ENCODE data around the gene POLRMT. TPM values are rescaled to one million over a fixed set of nuclear protein-coding genes. Genes with fewer than 3 reads are reported as not detected.

The POLRMT gene
- total RNA-seq, 1 experiment from 2014 or later = 104 TPM

GRCh38 chr19:642767-643727, 9.7 kb upstream of the POLRMT start:
- Histone ChIP-seq H2AK5ac (ENCODE audit: insufficient read length, low read length) (no peak overlapping the region), H3K4me1 (ENCODE audit: insufficient read depth, low read length) (no peaks in the 10 kb centered on the region), H3K9ac (ENCODE audit: extremely low read depth, insufficient read length, low read length) (no peak overlapping the region), H2BK12ac (ENCODE audit: insufficient read length, low read depth, low read length) (no peak overlapping the region), H2BK5ac (ENCODE audit: insufficient read length, low read length) (no peak overlapping the region), H2BK15ac (ENCODE audit: low read depth, low read length) (no peak overlapping the region), H3K14ac (ENCODE audit: insufficient read depth, low read length) (no peak overlapping the region; the same call in 1 of the 2 replicates), H4K8ac (replicated peaks; ENCODE audit: insufficient read length, low read depth, low read length) (no peak overlapping the region), H2BK120ac (ENCODE audit: low read depth, low read length, poor library complexity, severe bottlenecking) (no peak overlapping the region), H3K23ac (ENCODE audit: insufficient read length, low read depth, low read length) (no peak overlapping the region), H3K79me2 (ENCODE audit: insufficient read depth, low read length) (no peaks in the 10 kb centered on the region), H4K20me1 (ENCODE audit: control insufficient read depth, insufficient read depth, insufficient read length) (no peaks in the 10 kb centered on the region), H3K4ac (ENCODE audit: low read depth, low read length) (no peak overlapping the region), H3T11ph (ENCODE audit: low read length) (no peak overlapping the region), H3K56ac (ENCODE audit: insufficient read length, low read depth, low read length) (no peak overlapping the region), H3K23me2 (ENCODE audit: insufficient read length, low read depth, low read length, poor library complexity, severe bottlenecking) (no peaks in the 10 kb centered on the region), H4K91ac (ENCODE audit: insufficient read length, low read depth, low read length) (no peak overlapping the region), H2BK20ac (ENCODE audit: low read depth, low read length, poor library complexity, severe bottlenecking) (no peak overlapping the region), H2AFZ (ENCODE audit: low read length) (no peak overlapping the region), H3K9me3 (ENCODE audit: control insufficient read depth, low read depth, low read length) (no peaks in the 10 kb centered on the region), H3K27ac (ENCODE audit: insufficient read length, low read depth, low read length) (no peak overlapping the region), H4K5ac (ENCODE audit: insufficient read length, low read depth, low read length) (no peak overlapping the region), H3K79me1 (ENCODE audit: insufficient read depth, low read depth, low read length, poor library complexity, severe bottlenecking) (no peaks in the 10 kb centered on the region), H3K18ac (ENCODE audit: insufficient read length, low read depth, low read length) (no peak overlapping the region), H3K27me3 (ENCODE audit: insufficient read depth, low read length) (no peaks in the 10 kb centered on the region; the same call in 1 of the 2 replicates), H3K4me2 (ENCODE audit: insufficient read depth, insufficient read length, low read length) (no peak overlapping the region)
- Mint-ChIP-seq H3K4me1 (peaks cover 4 to 5% of the 10 kb centered on the region in 2 experiments; a peak in 3 of 4 replicates), H3K27ac (no peak overlapping the region), H3K4me3 (no peak overlapping the region), H3K9me3 (no peaks in the 10 kb centered on the region), H3K27me3 (ENCODE audit: low read depth) (peaks cover 14% of the 10 kb centered on the region), H3K36me3 (ENCODE audit: insufficient read depth in 1 of 3, low read depth in 3 of 3) (peaks cover 7 to 22% (median 8%) of the 10 kb centered on the region in 3 experiments)
- DNase-seq = no peak
- WGBS (ENCODE audit: extremely low coverage, insufficient read length, low lambda C conversion rate) = no CpG with 5 or more reads among the region's 70 CpGs
- TF ChIP-seq CTCF (conservative IDR thresholded peaks at IDR 0.05) = no peak
